Measurements from ENCODE around the gene ECI2.

- no peak for TF ChIP-seq EZH2 (IDR thresholded peaks at IDR 0.05; ENCODE audit: low read depth, unreplicated experiment)
- TF ChIP-seq CTCF (conservative IDR thresholded peaks at IDR 0.05; ENCODE audit: low read depth in 2 of 2), result no peak
- TF ChIP-seq CREB1 (CRISPR knock-in tag; IDR thresholded peaks at IDR 0.05; ENCODE audit: low read depth), result no peak
- no peak for TF ChIP-seq REST (IDR thresholded peaks at IDR 0.05; ENCODE audit: unreplicated experiment)
- TF ChIP-seq EZH2phosphoT487 (IDR thresholded peaks at IDR 0.05; ENCODE audit: unreplicated experiment), result no peak
- no peak for TF ChIP-seq POLR2AphosphoS5 (IDR thresholded peaks at IDR 0.05; ENCODE audit: low read depth)
- TF ChIP-seq JUNB (IDR thresholded peaks at IDR 0.05; ENCODE audit: unreplicated experiment), result no peak
- no peak for TF ChIP-seq STAT1 (IDR thresholded peaks at IDR 0.05; ENCODE audit: unreplicated experiment)
Observed at GRCh38 chr6:4113649-4114048, 21.7 kb downstream of the ECI2 start.

Measured in GM23338 (cell line).